H9 (cell line): ENCODE measurements around the gene MBP. TPM values are rescaled to one million over a fixed set of nuclear protein-coding genes. Genes with fewer than 3 reads are reported as not detected.

Source experiments
- DNase-seq: peaks from one replicate; pipeline ENCODE4 v3.0.0-alpha.2; 2017
- H2AFZ ChIP-seq: one replicate; pipeline ENCODE4 v1.6.1; 2013; ENCODE audit warnings: mild to moderate bottlenecking, low read length, control low read depth, moderate library complexity
- H2AK5ac ChIP-seq: 2 replicates; pipeline ENCODE4 v1.6.1; 2013; ENCODE audit warnings: low read length, control low read depth, mixed read lengths; ENCODE audit not compliant: insufficient read length
- H2BK120ac ChIP-seq: one replicate; pipeline ENCODE4 v1.6.1; 2013; ENCODE audit warnings: low read depth, mild to moderate bottlenecking, low read length, control low read depth, inconsistent platforms; ENCODE audit not compliant: poor library complexity, severe bottlenecking
- H2BK12ac ChIP-seq: 2 replicates; pipeline ENCODE4 v1.6.1; 2013; ENCODE audit warnings: low read length, control low read depth, mixed read lengths, low read depth; ENCODE audit not compliant: insufficient read length
- H2BK15ac ChIP-seq: 2 replicates; pipeline ENCODE4 v1.6.1; 2013; ENCODE audit warnings: low read depth, low read length, control low read depth
- H2BK20ac ChIP-seq: one replicate; pipeline ENCODE4 v1.6.1; 2013; ENCODE audit warnings: low read depth, mild to moderate bottlenecking, low read length, control low read depth, inconsistent platforms; ENCODE audit not compliant: poor library complexity, severe bottlenecking
- H2BK5ac ChIP-seq: 2 replicates; pipeline ENCODE4 v1.6.1; 2013; ENCODE audit warnings: low read length, control low read depth, mixed read lengths; ENCODE audit not compliant: insufficient read length
- H3K14ac ChIP-seq: 2 replicates; pipeline ENCODE4 v1.6.1; 2013; ENCODE audit warnings: low read length, control low read depth; ENCODE audit not compliant: insufficient read depth
- H3K18ac ChIP-seq: 2 replicates; pipeline ENCODE4 v1.6.1; 2013; ENCODE audit warnings: low read depth, mild to moderate bottlenecking, mixed read lengths, low read length, control low read depth; ENCODE audit not compliant: insufficient read length
- H3K23ac ChIP-seq: 2 replicates; pipeline ENCODE4 v1.6.1; 2013; ENCODE audit warnings: low read length, control low read depth, mixed read lengths, low read depth; ENCODE audit not compliant: insufficient read length
- H3K23me2 ChIP-seq: 2 replicates; pipeline ENCODE4 v1.6.1; 2013; ENCODE audit warnings: low read depth, mild to moderate bottlenecking, mixed read lengths, low read length, control low read depth; ENCODE audit not compliant: insufficient read length, poor library complexity, severe bottlenecking
- H3K27ac ChIP-seq: 2 replicates; pipeline ENCODE4 v1.5.1; 2013; ENCODE audit warnings: low read length, control low read depth, mixed read lengths, low read depth; ENCODE audit not compliant: insufficient read length
- H3K27me3 ChIP-seq: 2 replicates; pipeline ENCODE4 v1.6.1; 2013; ENCODE audit warnings: low read length, control low read depth, inconsistent platforms; ENCODE audit not compliant: insufficient read depth
- H3K4ac ChIP-seq: 2 replicates; pipeline ENCODE4 v1.6.1; 2013; ENCODE audit warnings: low read depth, mild to moderate bottlenecking, control low read depth, inconsistent platforms, low read length, moderate library complexity
- H3K4me1 ChIP-seq: 2 replicates; pipeline ENCODE4 v1.6.1; 2013; ENCODE audit warnings: low read length, control low read depth, inconsistent platforms; ENCODE audit not compliant: insufficient read depth
- H3K4me2 ChIP-seq: 2 replicates; pipeline ENCODE4 v1.6.1; 2013; ENCODE audit warnings: low read length, control low read depth, mixed read lengths; ENCODE audit not compliant: insufficient read length, insufficient read depth
- H3K56ac ChIP-seq: 2 replicates; pipeline ENCODE4 v1.6.1; 2013; ENCODE audit warnings: low read depth, mild to moderate bottlenecking, mixed read lengths, low read length, control low read depth; ENCODE audit not compliant: insufficient read length
- H3K79me1 ChIP-seq: 2 replicates; pipeline ENCODE4 v1.6.1; 2013; ENCODE audit warnings: low read depth, mild to moderate bottlenecking, moderate library complexity, low read length, control low read depth, inconsistent platforms; ENCODE audit not compliant: insufficient read depth, poor library complexity, severe bottlenecking
- H3K79me2 ChIP-seq: 2 replicates; pipeline ENCODE4 v1.6.1; 2013; ENCODE audit warnings: low read length, control low read depth, inconsistent platforms; ENCODE audit not compliant: insufficient read depth
- H3K9ac ChIP-seq: 2 replicates; pipeline ENCODE4 v1.6.1; 2013; ENCODE audit warnings: low read length, control low read depth, mixed read lengths; ENCODE audit not compliant: insufficient read length; ENCODE audit errors: extremely low read depth
- H3K9me3 ChIP-seq: one replicate; pipeline ENCODE4 v1.6.1; 2013; ENCODE audit warnings: low read depth, low read length, inconsistent platforms; ENCODE audit not compliant: control insufficient read depth
- H3T11ph ChIP-seq: one replicate; pipeline ENCODE4 v1.6.1; 2013; ENCODE audit warnings: mild to moderate bottlenecking, low read length, control low read depth, inconsistent platforms
- H4K20me1 ChIP-seq: one replicate; pipeline ENCODE4 v1.6.1; 2013; ENCODE audit not compliant: control insufficient read depth, insufficient read length, insufficient read depth
- H4K5ac ChIP-seq: 2 replicates; pipeline ENCODE4 v1.6.1; 2013; ENCODE audit warnings: low read depth, mild to moderate bottlenecking, mixed read lengths, low read length, control low read depth; ENCODE audit not compliant: insufficient read length
- H4K8ac ChIP-seq: replicated peaks from 2 replicates; pipeline ENCODE4 v1.6.1; 2013; ENCODE audit warnings: low read length, control low read depth, mixed read lengths, low read depth; ENCODE audit not compliant: insufficient read length
- H4K91ac ChIP-seq: 2 replicates; pipeline ENCODE4 v1.6.1; 2013; ENCODE audit warnings: low read depth, mild to moderate bottlenecking, moderate library complexity, mixed read lengths, low read length, control low read depth; ENCODE audit not compliant: insufficient read length
- H3K27ac Mint-ChIP-seq, 3 experiments: 2 replicates in 2 of 3; 3 replicates in 1 of 3; pipeline ENCODE4 v1.8.0; 2020 to 2021; ENCODE audit warnings: mixed read lengths in 3 of 3, mild to moderate bottlenecking in 1 of 3, moderate library complexity in 1 of 3
- H3K27me3 Mint-ChIP-seq: 2 replicates; pipeline ENCODE4 v1.8.0; 2021; ENCODE audit warnings: low read depth, mild to moderate bottlenecking, moderate library complexity, mixed read lengths
- H3K36me3 Mint-ChIP-seq, 3 experiments: 2 replicates in 2 of 3; 3 replicates in 1 of 3; pipeline ENCODE4 v1.8.0; 2020 to 2021; ENCODE audit warnings: low read depth in 3 of 3, mixed read lengths in 3 of 3; ENCODE audit not compliant: insufficient read depth in 1 of 3
- H3K4me1 Mint-ChIP-seq, 2 experiments: 2 replicates each; pipeline ENCODE4 v1.8.0; 2020; ENCODE audit warnings: mixed read lengths in 2 of 2
- H3K4me3 Mint-ChIP-seq, 2 experiments: 2 replicates in 1 of 2; 3 replicates in 1 of 2; pipeline ENCODE4 v1.8.0; 2020 to 2021; ENCODE audit warnings: mild to moderate bottlenecking in 2 of 2, mixed read lengths in 2 of 2, moderate library complexity in 1 of 2
- H3K9me3 Mint-ChIP-seq, 2 experiments: 2 replicates in 1 of 2; 3 replicates in 1 of 2; pipeline ENCODE4 v1.8.0; 2020; ENCODE audit warnings: mild to moderate bottlenecking in 2 of 2, mixed read lengths in 2 of 2, moderate library complexity in 1 of 2
- CTCF ChIP-seq: fragments of 200-600 bp; sonication (generic); conservative IDR thresholded peaks from 3 replicates; pipeline ENCODE4 v1.8.0; 2021; ENCODE audit warnings: antibody characterized with exemption, mild to moderate bottlenecking
- WGBS: extraction: QIAGEN DNeasy Blood & Tissue Kit; methylation state at CpG from one replicate; pipeline ENCODE4 v1.1.7; 2013; ENCODE audit warnings: missing lambda C conversion rate, low lambda C conversion rate, mixed read lengths; ENCODE audit not compliant: insufficient read length; ENCODE audit errors: extremely low coverage; 5-methylcytosine and 5-hydroxymethylcytosine counted together
- total RNA-seq: library from RNA; stranded (reverse); gene quantifications from 2 replicates; pipeline ENCODE4 v1.2.1, GENCODE V29; 2021

Gene MBP
- total RNA-seq, 1 experiment from 2014 or later = 8.6 TPM

- Histone ChIP-seq H3K4ac (no peak overlapping the region), H2BK5ac (no peak overlapping the region), H2BK120ac (no peak overlapping the region), H3T11ph (no peak overlapping the region), H3K4me1 (peaks cover 9% of the 10 kb centered on the region; the same call in 1 of the 2 replicates), H3K18ac (no peak overlapping the region), H2BK12ac (no peak overlapping the region), H3K14ac (no peak overlapping the region), H3K4me2 (no peak overlapping the region), H3K56ac (no peak overlapping the region), H3K79me2 (no peaks in the 10 kb centered on the region), H4K5ac (no peak overlapping the region), H3K23me2 (no peaks in the 10 kb centered on the region), H2AK5ac (no peak overlapping the region), H3K79me1 (no peaks in the 10 kb centered on the region), H4K20me1 (peaks cover 1% of the 10 kb centered on the region), H3K27me3 (no peaks in the 10 kb centered on the region), H4K91ac (no peak overlapping the region), H3K27ac (no peak overlapping the region), H3K9me3 (no peaks in the 10 kb centered on the region), H3K9ac (no peak overlapping the region), H2AFZ (no peak overlapping the region), H3K23ac (no peak overlapping the region), H2BK20ac (no peak overlapping the region), H2BK15ac (no peak overlapping the region), H4K8ac (no peak overlapping the region)
- H3K27me3 Mint-ChIP-seq = no peaks in the 10 kb centered on the region; the same call in 1 of the 2 replicates
- H3K27ac Mint-ChIP-seq = no peak overlapping the region; a peak in 1 of 7 replicates
- H3K4me1 Mint-ChIP-seq = peaks cover 36 to 41% of the 10 kb centered on the region in 2 experiments
- TF ChIP-seq CTCF = no peak
- DNase-seq = no peak
- no peaks in the 10 kb centered on the region for H3K36me3 Mint-ChIP-seq
- no CpG with 5 or more reads among the region's 23 CpGs for WGBS
- H3K9me3 Mint-ChIP-seq = no peaks in the 10 kb centered on the region
- H3K4me3 Mint-ChIP-seq = no peak overlapping the region
Measured at GRCh38 chr18:77008576-77009315, 123.8 kb downstream of the MBP start.
